Activated gamma-delta T cell treated with anti-CD3 and anti-CD28 coated beads, Interleukin-2, amount 50 U/mL, for 16 hours (primary cell): ENCODE results near the gene PLEKHB1.
"Not testable (repeated sequence)": the region's sequence is repeated elsewhere in the genome, so short reads cannot be mapped to it uniquely, and the experiment has no call there.

Experiments used
- DNase-seq: peaks from one replicate; pipeline ENCODE4 v3.0.0-alpha.2; 2020; ENCODE audit warnings: low read depth

The PLEKHB1 gene

DNA sequence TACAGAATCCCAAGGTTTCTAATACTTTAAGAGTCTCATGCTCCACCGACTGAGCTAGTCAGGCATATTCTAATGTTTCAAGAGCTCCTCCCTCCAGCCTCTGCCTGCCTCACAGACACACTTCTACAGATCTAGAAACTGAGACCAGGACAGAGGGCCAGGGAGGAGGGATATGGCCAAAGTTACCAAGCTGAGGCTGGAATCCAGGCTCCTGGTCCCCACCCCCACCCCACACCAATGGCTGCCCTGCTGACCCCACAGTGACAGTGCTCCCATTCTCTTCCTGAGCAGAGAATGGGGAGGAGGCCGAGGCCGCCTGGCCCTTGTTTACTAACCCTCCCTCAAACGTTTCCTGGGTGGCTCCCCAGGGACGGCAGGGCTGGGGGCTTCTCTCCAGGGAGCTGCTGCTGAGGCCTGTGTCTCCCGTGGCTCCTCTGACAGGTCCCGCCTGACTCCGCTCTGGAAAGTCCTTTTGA, 2.2 kb downstream of the PLEKHB1 start:
- no peak for DNase-seq

DNA sequence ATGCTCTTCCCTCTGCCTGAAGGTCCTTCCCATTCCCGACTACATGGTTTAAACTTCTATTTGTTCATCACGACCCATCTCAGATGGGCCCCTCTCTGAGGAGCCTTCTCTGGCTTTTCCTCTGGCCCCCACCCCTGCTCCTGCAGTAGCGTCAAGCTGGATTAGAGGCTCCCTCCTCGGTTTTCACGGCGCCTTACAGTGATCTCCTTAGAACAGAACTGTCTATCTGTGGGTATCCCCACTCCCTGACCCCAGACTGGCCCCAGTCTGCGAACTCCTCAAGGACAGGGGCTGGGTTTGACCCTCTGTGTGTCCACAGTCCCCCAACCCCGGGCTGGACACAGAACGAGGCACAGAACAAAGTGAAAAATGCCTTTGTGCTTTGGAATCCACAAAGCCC, 2.8 kb downstream of the PLEKHB1 start:
- DNase-seq, result no peak

DNA sequence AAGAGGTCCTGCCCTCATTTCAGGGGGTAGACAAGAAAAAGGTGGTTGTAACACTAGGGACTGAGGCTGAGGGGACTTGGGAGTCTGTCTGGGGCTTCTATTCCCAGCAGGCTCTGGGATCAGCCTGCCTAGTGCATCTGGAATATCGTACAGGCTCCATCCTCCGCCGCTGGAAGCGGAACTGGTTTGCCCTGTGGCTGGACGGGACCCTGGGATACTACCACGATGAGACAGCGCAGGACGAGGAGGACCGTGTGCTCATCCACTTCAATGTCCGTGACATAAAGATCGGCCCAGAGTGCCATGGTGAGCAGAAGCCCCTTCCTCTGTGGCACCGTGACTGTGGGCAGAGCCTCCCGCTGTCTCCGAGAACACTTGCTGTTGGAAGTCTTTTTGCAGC, 4.0 kb downstream of the PLEKHB1 start:
- DNase-seq, result no peak

DNA sequence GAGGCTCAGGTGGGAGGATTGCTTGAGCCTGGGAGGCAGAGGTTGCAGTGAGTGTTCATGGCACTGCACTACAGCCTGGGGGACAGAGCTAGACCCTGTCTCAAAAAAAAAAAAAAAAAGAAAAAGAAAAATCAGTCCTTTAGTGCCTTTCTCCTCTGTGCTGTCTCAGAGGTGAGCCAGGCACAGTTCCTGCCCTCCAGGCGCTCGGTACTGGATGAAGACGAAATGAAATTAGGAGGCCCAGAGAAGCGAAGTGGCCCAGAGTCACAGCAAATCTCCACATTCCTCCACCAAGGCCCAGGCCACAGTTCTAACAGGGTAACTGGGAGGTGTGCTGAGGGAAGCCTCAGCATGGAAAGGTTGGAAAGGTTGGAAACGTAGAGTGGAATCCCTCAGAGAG, 4.9 kb downstream of the PLEKHB1 start:
- no peak for DNase-seq

DNA sequence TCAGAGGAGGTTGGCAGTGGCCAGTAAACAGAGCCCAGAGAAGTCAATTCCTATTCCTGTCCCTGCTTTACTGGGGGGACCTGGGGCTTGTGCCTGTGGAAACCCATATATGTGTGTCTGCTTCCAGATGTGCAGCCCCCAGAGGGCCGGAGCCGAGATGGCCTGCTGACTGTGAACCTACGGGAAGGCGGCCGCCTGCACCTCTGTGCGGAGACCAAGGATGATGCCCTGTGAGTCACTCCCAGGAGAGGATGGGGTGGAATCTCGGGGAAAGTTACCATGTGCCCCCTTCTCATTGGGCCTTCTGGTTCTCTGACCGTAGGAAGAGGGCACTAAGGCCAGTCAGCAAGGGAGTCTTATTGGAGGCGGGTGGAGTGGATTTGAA, 5.3 kb downstream of the PLEKHB1 start:
- DNase-seq, result no peak

- DNase-seq, result no peak
These were observed 5.8 kb downstream of the PLEKHB1 start for GRCh38 chr11:73652046-73652730.

GRCh38 chr11:73652856-73653559, 6.6 kb downstream of the PLEKHB1 start:
- no peak for DNase-seq

DNA sequence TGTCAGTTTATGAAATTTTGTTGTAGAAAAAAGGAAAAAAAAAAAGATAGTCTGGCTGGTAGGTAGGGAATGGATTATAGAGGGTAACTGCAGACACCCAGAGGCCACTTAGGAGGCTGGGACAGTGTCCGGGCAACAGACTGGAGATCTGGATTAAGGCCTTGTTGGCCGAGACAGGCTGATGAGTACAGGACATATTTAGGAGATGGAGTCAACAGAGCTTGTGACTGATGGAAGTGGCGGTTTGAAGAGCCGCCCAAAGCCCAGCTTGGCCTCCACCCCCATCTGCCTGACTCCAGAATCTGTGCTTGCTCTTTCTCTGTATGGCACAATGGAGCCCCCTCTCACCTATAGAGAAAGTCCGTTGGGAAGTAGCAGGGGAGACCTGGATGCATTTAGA, 7.6 kb downstream of the PLEKHB1 start:
- DNase-seq, result no peak

DNA sequence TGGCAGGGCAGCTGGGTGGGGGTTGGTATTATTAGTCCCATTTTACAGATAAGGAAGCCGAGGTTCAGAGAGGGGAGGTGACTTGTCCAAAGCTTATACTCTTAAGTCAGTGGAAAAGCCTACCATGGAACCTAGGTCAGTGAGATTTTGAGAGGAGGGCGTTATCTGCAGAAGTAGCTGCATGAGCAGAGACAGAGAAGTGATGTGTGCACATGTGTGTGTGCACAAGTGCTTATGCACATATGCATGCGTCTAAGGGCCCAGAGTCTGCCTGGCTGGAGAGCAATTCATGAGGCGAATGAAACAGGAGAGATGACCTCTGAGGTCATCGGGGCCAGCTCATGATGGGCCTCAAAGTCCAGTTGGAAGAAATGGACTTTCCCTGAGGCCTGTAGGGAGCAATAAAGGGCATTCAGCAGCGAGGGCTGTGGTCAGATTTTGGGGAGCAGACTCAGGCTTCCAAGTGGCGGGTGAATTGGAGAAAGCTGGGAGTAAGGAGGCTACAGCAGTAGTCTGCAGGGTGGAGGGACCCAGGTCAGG, 8.2 kb downstream of the PLEKHB1 start:
- no peak for DNase-seq

DNA sequence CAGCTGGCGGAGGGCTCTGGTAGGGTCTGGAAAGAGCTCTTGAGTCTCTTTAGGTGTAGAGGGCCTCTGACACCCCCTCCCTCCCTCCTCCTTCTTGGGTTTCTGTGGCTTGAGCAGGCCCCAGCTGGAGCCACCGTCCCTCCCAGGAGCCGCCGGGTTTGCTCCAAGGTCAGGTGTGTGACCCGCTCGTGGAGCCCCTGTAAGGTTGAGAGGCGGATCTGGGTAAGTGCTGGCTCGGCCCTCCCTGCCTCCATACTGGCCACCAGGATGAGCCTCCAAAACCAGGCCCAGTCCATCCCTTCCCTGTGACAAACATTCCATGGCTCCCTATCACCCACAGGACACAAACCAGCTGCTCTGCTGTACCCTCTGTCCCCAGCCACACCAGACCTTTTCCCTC, 9.3 kb downstream of the PLEKHB1 start:
- DNase-seq, result no peak

GRCh38 chr11:73656985-73657384, 10.6 kb downstream of the PLEKHB1 start:
- DNase-seq, result no peak

DNA sequence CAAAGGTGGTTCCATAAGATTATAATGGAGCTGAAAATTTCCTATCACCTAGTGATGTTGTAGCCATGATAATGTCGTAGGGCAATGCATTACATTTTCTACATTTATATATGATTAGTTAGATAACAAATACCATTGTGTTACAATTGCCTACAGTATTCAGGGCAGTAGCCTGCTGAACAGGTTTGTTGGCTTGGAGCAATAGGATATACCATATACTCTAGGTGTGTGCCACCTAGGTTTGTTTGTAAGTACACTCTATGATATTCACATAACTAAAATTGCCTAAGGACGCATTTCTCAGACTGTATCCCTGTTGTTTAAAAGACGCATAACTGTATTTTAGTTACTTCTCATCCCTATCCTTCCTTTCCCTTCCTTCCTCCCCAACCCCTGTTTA, 13.6 kb downstream of the PLEKHB1 start:
- no peak for DNase-seq

- no peak for DNase-seq
These were observed 14.2 kb downstream of the PLEKHB1 start for GRCh38 chr11:73660497-73661034.

GRCh38 chr11:73661035-73661628, 14.8 kb downstream of the PLEKHB1 start:
- peak; percentile 75 for DNase-seq

DNA sequence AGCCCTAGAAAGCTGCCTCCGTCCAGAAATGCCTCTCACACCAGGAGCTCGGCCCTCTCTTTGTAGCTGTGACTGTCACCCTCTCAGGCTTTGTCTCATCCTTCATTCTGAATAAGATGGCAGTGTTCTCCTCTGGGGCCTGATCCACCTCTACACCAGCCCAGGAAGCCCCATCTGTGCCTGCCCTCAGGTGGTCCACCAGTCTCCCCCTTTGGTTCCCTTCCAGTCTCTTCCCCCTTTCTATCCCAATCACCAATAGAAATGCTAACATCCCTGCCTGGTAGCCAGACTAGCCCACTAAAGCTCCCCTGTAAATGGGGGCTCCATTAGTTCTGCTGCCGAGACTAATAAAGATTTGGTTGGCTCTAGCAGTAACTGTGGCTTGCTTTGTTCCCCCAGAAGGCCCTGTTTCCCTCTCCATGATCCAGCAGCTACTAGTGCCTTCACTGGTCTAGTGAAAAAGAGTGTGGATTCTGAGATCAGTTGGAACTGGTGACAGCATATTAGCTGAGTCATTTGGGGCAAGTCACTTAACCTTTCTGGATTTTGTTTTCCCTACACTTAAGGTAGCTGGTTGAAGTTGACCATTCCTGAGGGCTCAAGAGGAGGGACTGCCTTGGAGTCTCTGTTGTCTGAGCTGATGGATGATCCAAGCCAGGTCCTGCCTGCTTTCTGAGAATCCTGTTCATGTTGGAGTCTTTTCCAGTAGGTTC, 16.2 kb downstream of the PLEKHB1 start:
- no peak for DNase-seq

DNA sequence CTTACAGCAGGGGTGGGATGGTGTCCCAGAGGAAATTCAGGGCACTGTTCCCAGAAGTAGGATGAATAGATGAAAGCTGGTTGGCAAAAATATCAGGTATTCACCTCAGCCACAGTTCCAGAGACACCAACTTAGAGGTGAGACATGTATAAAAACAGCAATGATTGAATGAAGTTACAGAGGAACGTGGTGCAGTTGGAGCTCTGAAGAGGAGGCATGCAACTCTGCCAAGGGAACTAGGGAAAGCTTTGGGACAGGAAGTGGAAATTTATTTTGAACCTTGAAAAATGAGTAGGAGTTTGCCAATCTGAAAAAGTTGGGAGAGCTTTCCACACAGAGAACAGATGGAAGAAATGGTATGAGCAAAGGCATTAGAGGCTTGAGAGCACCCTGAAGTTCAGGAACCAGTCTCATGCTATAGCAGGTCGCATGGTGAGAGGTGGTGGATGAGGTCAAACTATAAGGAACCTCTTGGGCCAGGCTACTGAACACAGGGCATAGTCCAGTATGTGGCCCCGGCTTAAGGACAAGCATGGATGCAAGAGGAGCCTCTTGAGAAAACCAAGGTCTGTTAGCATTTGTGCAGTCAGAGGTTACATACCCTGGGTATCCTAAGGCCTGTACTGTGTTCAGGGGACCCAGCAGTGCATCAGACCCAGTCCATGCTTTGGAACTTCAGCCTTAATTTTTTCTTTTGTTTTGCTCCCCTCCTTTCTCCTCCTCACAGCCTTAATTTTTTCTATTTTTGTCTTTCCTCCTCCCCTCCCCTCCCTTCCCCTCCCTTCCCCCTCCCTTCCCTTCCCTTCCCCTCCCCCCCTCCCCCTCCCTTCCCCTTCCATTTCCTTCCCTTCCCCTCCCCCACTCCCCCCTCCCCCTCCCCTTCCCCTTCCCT, 17.5 kb downstream of the PLEKHB1 start:
- DNase-seq, result no peak

DNA sequence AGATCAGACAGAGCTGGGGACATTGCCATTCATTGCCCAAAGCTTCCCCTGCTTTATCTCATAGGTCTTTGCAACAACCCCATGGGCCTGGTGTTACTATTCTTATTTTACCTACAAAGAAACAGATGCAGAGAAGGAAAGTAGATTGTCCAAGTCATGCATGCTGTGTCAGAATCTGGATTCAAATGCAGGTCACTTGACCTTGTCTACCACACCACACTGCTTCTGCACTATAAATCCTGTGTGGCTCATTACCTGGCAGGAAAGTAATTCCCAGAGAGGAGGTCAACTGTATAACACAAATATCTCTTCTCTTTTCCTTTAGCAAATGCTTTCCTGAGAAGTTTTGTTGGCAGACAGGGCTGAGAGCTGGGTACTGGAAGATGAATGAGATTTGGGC, 18.5 kb downstream of the PLEKHB1 start:
- DNase-seq, result no peak

- DNase-seq, result no peak
These were observed 21.5 kb downstream of the PLEKHB1 start for GRCh38 chr11:73667891-73668290.

GRCh38 chr11:73670808-73671207, 24.4 kb downstream of the PLEKHB1 start:
- DNase-seq, result no peak

DNA sequence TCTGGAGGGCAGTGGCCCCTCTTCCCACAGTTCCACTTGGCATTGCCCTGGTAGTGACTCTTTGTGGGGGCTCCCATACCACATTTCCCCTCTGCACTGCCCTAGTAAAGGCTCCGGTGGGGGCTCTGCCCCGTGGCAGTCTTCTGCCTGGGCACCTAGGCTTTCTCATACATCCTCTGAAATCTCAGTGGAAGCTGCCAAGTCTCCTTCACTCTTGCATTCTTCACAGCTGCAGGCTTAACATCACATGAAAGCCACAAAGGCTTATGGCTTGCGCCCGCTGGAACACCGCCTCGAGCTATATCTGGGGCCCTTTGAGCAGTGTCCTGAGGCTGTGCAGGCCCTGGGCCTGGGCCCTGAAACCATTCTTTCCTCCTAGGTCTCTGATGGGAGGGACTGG, 25.3 kb downstream of the PLEKHB1 start:
- DNase-seq, result no peak

DNA sequence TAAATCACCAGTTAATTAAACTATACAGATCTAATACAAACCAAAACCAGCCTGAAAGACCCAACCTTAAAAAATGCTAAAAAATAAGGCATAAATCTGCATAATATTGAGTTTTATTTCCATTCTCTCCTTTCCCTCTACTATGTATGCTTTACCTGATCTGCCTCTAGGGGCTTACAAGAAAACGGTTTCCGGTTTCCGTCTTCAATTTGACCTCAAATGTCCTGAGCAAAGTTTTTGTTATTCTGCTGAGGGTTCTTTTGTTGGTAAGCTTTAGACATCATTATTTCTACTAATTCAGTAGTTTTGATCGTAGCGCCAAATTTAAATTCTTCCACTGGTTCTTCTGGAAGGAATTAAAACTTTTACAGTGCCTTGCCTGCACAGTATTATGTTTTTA, 30.2 kb downstream of the PLEKHB1 start:
- DNase-seq, result not testable (repeated sequence)
